ENCODE results near the gene FASTKD3.

Gene FASTKD3

DNA sequence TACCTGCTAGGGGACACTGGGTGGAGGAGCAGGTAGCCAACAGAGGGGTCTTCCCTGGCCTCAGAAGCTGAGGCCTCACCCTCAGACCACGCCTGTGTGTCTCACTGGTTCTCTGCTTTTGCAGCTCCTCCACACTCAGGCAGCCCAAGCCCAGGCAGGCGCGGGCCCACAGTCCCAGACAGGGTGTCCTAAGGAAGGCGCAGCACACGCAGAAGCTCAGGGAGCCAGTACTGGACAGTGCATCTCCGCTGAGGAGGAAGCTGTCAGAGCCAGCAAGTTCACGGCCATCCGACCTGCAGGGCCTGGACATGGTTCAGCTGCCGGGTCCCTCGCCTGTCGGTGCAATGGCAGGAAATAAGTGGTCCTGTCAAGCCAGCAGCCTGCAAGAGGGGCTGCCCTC lies 43.2 kb downstream of the FASTKD3 start:
- TF ChIP-seq POLR2AphosphoS5 (IDR thresholded peaks at IDR 0.05; ENCODE audit: low read depth, low read length) (no peak), SIN3A (IDR thresholded peaks at IDR 0.05; ENCODE audit: borderline replicate concordance, insufficient read depth, low read length) (no peak), TAF1 (IDR thresholded peaks at IDR 0.05; ENCODE audit: borderline replicate concordance, insufficient read depth, low read length) (no peak), FOXP2 (optimal IDR thresholded peaks at IDR 0.05; ENCODE audit: borderline replicate concordance, extremely low read depth, extremely low read length, insufficient read depth) (no peak)
- TF ChIP-seq, protein P1, sequence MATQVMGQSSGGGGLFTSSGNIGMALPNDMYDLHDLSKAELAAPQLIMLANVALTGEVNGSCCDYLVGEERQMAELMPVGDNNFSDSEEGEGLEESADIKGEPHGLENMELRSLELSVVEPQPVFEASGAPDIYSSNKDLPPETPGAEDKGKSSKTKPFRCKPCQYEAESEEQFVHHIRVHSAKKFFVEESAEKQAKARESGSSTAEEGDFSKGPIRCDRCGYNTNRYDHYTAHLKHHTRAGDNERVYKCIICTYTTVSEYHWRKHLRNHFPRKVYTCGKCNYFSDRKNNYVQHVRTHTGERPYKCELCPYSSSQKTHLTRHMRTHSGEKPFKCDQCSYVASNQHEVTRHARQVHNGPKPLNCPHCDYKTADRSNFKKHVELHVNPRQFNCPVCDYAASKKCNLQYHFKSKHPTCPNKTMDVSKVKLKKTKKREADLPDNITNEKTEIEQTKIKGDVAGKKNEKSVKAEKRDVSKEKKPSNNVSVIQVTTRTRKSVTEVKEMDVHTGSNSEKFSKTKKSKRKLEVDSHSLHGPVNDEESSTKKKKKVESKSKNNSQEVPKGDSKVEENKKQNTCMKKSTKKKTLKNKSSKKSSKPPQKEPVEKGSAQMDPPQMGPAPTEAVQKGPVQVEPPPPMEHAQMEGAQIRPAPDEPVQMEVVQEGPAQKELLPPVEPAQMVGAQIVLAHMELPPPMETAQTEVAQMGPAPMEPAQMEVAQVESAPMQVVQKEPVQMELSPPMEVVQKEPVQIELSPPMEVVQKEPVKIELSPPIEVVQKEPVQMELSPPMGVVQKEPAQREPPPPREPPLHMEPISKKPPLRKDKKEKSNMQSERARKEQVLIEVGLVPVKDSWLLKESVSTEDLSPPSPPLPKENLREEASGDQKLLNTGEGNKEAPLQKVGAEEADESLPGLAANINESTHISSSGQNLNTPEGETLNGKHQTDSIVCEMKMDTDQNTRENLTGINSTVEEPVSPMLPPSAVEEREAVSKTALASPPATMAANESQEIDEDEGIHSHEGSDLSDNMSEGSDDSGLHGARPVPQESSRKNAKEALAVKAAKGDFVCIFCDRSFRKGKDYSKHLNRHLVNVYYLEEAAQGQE (IDR thresholded peaks at IDR 0.05; ENCODE audit: insufficient read depth in 1 of 2, low read depth in 2 of 2, low read length in 2 of 2), result no peak

DNA sequence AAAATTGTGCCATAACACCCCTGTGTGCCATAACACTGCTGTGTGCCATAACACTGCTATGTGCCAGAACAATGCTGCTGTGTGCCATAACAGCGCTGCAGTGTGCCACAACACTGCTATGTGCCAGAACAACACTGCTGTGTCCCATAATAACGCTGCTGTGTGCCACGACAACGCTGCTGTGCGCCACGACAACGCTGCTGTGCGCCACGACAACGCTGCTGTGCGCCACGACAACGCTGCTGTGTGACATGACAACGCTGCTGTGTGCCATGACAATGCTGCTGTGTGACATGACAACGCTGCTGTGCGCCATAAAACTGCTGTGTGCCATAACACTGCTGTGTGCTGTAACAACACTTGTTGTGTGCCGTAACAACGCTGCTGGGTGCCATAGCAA lies 43.8 kb downstream of the FASTKD3 start:
- TF ChIP-seq TAF1 (IDR thresholded peaks at IDR 0.05; ENCODE audit: borderline replicate concordance, insufficient read depth, low read length), result no peak
- no peak for TF ChIP-seq POLR2AphosphoS5 (IDR thresholded peaks at IDR 0.05; ENCODE audit: low read depth, low read length)
- no peak for TF ChIP-seq FOXP2 (optimal IDR thresholded peaks at IDR 0.05; ENCODE audit: borderline replicate concordance, extremely low read depth, extremely low read length, insufficient read depth)

DNA sequence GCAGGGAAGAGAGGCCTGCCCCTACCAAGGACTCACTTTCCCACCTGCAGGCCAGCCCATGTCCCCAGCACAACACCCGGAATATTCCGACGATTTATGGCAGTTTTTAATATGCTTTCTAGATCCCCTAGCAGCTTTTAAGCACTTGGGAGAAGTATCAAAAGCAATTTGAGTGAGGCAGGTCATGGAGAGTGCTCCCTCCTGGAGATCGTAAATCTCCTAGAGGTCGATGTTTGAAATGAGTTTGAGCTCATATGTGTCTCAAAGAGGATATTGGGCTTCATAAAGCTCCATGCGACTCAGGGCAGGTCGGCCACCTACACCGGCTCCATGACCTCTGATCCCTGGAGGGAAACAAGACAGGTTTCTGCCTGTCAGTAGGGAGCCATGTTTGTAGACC lies 45.2 kb downstream of the FASTKD3 start:
- TF ChIP-seq TAF1 (IDR thresholded peaks at IDR 0.05; ENCODE audit: borderline replicate concordance, insufficient read depth, low read length) (no peak), FOXP2 (optimal IDR thresholded peaks at IDR 0.05; ENCODE audit: borderline replicate concordance, extremely low read depth, extremely low read length, insufficient read depth) (no peak)
- TF ChIP-seq, protein P1 (IDR thresholded peaks at IDR 0.05; ENCODE audit: insufficient read depth in 1 of 2, low read depth in 2 of 2, low read length in 2 of 2), result no peak

DNA sequence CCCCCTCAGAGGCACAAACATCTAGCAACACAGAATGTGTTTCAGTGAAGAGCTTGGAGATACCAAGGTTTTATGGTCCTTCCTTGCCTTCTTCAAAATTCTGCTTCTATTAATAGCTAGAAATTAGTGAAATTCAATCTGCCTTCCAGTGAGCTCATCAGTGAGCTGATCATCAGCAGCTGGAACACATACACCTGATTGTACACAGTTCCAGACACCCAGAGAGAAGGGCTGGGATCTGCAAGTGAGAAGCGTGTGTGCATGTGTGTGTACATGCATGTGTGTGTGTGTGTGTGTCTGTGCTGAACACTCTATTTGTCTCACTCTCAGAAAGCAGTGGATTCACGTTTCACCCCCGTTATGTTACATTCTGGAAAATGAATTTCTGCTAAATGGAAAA lies 46.4 kb downstream of the FASTKD3 start:
- TF ChIP-seq POLR2AphosphoS5 (IDR thresholded peaks at IDR 0.05; ENCODE audit: low read depth, low read length) (no peak), FOXP2 (optimal IDR thresholded peaks at IDR 0.05; ENCODE audit: borderline replicate concordance, extremely low read depth, extremely low read length, insufficient read depth) (no peak), TAF1 (IDR thresholded peaks at IDR 0.05; ENCODE audit: borderline replicate concordance, insufficient read depth, low read length) (no peak), SIN3A (IDR thresholded peaks at IDR 0.05; ENCODE audit: borderline replicate concordance, insufficient read depth, low read length) (no peak)
- TF ChIP-seq, protein P1 (IDR thresholded peaks at IDR 0.05; ENCODE audit: insufficient read depth in 1 of 2, low read depth in 2 of 2, low read length in 2 of 2), result no peak

DNA sequence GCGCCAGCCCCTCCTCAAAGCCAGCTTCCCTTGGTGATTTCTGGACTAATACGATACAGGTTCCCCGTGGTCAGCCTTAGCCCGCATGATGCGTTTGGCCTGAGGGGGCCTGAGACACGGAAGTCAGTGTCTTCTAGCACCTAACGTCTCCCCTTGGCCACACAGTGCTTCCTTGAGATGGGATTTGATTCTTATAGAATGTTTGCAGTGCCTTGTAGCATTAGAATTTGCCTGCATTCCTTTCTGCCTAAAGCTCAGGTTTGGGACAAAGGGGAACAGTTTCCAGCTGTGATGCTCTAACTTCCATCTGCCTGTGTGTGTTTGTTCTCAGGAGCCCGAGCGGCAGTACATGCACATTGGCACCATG lies 52.3 kb downstream of the FASTKD3 start:
- no peak for TF ChIP-seq POLR2AphosphoS5 (IDR thresholded peaks at IDR 0.05; ENCODE audit: low read depth, low read length)
- TF ChIP-seq FOXP2 (optimal IDR thresholded peaks at IDR 0.05; ENCODE audit: borderline replicate concordance, extremely low read depth, extremely low read length, insufficient read depth), result no peak
- no peak for TF ChIP-seq SIN3A (IDR thresholded peaks at IDR 0.05; ENCODE audit: borderline replicate concordance, insufficient read depth, low read length)
- no peak for TF ChIP-seq TAF1 (IDR thresholded peaks at IDR 0.05; ENCODE audit: borderline replicate concordance, insufficient read depth, low read length)
- TF ChIP-seq, protein P1 (IDR thresholded peaks at IDR 0.05; ENCODE audit: insufficient read depth in 1 of 2, low read depth in 2 of 2, low read length in 2 of 2), result no peak
